SK-N-MC (cell line): ENCODE measurements around the gene CTSO.
"Not testable (repeated sequence)": the region's sequence is repeated elsewhere in the genome, so short reads cannot be mapped to it uniquely, and the experiment has no call there.

Experiments
- DNase-seq: peaks from one replicate; pipeline ENCODE4 v3.0.0-alpha.2; 2011; ENCODE audit warnings: low read depth, low spot score
- H3K27ac ChIP-seq: fragments of 200-600 bp; sonication (generic); 2 replicates; pipeline ENCODE4 v1.5.1; 2016; ENCODE audit warnings: mixed run types
- H3K36me3 ChIP-seq: fragments of 200-600 bp; sonication (generic); 2 replicates; pipeline ENCODE4 v1.6.1; 2017; ENCODE audit warnings: antibody characterized with exemption, low read length, mixed read lengths; ENCODE audit not compliant: insufficient read depth
- H3K4me3 ChIP-seq: fragments of 200-600 bp; sonication (generic); 2 replicates; pipeline ENCODE4 v1.5.1; 2016
- H3K9ac ChIP-seq: fragments of 200-600 bp; sonication (generic); 2 replicates; pipeline ENCODE4 v1.8.0; 2017; ENCODE audit warnings: mixed run types, mixed read lengths; ENCODE audit not compliant: insufficient read length
- H3K9me3 ChIP-seq: fragments of 200-600 bp; sonication (generic); 2 replicates; pipeline ENCODE4 v1.6.1; 2017; ENCODE audit warnings: low read depth, mild to moderate bottlenecking, antibody characterized with exemption, low read length, moderate library complexity, mixed read lengths
- EZH2 ChIP-seq: fragments of 200-600 bp; sonication (generic); IDR thresholded peaks from one replicate; pipeline ENCODE4 v1.6.1; 2017; ENCODE audit warnings: antibody characterized with exemption
- FOXP2 ChIP-seq: optimal IDR thresholded peaks from 2 replicates; pipeline ENCODE3; 2011; ENCODE audit warnings: mild to moderate bottlenecking, moderate library complexity; ENCODE audit not compliant: insufficient read depth; ENCODE audit errors: extremely low read length, control extremely low read depth
- POLR2AphosphoS5 ChIP-seq: IDR thresholded peaks from 2 replicates; pipeline ENCODE4 v1.6.1; 2012; ENCODE audit warnings: mild to moderate bottlenecking, low read depth, low read length, borderline replicate concordance

Gene CTSO

GRCh38 chr4:155946486-155946885, 7.2 kb downstream of the CTSO start:
- Histone ChIP-seq H3K9ac (no peak overlapping the region), H3K27ac (no peak overlapping the region), H3K36me3 (no peaks in the 10 kb centered on the region), H3K4me3 (no peak overlapping the region), H3K9me3 (no peaks in the 10 kb centered on the region)
- DNase-seq: no peak
- TF ChIP-seq EZH2: no peak
- no peak for TF ChIP-seq POLR2AphosphoS5
- TF ChIP-seq FOXP2: no peak

DNA sequence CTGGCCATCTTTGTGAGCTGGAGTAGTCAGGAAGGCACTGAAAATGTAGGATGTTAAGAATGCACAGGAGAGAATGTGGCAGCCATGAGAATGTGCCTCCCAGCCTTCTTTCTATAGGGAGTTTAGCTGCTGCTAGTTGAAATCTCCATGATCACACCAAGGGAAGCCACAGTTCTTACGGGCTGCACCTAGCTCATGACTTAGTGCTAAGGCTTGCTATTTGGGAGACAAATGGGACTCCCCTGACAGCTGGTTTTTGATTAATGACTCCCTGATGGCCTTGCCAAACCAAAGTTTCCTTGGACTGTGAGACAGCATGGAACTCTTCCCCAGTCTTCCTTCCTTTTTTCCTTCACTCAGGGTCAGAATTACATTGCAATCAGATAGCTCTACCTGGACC, 9.2 kb downstream of the CTSO start:
- Histone ChIP-seq H3K9me3 (no peaks in the 10 kb centered on the region), H3K36me3 (no peaks in the 10 kb centered on the region), H3K4me3 (no peak overlapping the region), H3K27ac (no peak overlapping the region), H3K9ac (no peak overlapping the region)
- no peak for DNase-seq
- TF ChIP-seq POLR2AphosphoS5 (no peak), FOXP2 (no peak), EZH2 (no peak)

DNA sequence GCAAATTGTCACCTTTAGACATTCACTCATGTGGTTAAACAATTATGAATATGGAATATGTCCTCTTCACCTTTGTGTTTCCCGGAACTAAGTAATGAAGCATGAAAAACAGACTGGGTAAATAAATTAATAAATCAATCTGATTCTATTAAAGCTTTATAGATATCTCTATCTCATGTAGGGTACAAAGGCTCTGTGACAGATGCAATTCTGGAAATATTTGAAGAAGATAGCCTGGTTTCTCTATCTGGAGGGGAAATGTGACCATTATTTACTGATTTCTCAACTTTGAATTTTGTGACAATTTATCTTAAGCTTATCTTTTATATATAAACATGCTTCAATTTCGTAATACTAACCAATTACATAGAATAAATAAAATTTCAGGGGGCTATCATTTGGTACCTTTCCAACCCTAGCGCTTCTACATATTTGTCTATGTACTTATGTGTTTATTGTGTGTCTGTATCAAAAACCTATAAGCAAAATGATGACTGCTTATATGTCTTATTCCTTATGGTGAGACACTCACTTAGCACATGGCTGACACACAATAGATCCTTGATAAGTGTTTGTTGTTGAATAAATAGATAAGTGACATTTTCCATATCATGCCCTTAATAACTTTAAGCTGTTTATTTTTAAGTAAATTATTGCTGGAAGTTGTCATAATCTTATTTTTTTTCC, 9.9 kb downstream of the CTSO start:
- no peak overlapping the region for H3K27ac ChIP-seq
- H3K9me3 ChIP-seq: no peaks in the 10 kb centered on the region
- no peak overlapping the region for H3K9ac ChIP-seq

GRCh38 chr4:155941820-155942219, 11.8 kb downstream of the CTSO start:
- no peak for DNase-seq
- no peak for TF ChIP-seq FOXP2
- TF ChIP-seq POLR2AphosphoS5: no peak
- no peak for TF ChIP-seq EZH2

More for the DNA sequence above, 9.9 kb downstream of the CTSO start:
- DNase-seq: no peak
- Histone ChIP-seq H3K4me3 (no peak overlapping the region), H3K36me3 (no peaks in the 10 kb centered on the region)
- TF ChIP-seq FOXP2 (no peak), POLR2AphosphoS5 (no peak), EZH2 (no peak)

DNA sequence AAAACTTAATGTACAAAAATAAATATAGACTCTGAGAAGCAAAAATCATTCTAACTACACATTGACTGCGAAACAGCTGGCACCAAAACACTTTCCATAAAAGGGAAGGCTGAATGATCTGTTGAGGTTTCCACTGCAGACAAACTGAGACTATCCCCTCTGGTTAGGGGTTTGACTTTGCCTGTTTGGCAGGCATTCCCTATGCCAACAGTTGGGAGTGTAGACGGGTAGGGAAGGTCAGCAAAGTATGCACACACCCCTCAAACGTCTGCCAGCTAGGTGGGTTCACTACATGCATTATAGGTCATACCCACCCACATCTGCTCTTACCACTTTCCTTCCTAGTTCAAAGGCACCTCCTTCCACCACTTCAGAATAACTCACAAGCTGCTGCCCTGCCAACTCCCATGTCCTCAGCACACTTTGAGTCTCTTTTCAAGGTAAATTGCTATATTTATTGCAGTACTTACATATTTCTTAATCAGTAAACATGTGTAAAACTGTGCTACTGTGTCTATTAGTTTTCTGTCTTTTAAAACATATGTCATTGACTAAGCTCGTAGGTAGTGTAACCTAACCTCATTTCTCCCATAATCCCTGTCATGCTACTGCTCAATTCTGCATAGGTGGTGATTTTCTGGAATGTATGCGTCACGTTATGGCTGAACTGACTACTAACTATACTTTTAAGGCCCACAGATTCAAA, 12.4 kb downstream of the CTSO start:
- no peak overlapping the region for H3K27ac ChIP-seq

More at GRCh38 chr4:155941820-155942219, 11.8 kb downstream of the CTSO start:
- H3K4me3 ChIP-seq: no peak overlapping the region
- no peaks in the 10 kb centered on the region for H3K9me3 ChIP-seq
- H3K36me3 ChIP-seq: no peaks in the 10 kb centered on the region
- no peak overlapping the region for H3K9ac ChIP-seq
- no peak overlapping the region for H3K27ac ChIP-seq

DNA sequence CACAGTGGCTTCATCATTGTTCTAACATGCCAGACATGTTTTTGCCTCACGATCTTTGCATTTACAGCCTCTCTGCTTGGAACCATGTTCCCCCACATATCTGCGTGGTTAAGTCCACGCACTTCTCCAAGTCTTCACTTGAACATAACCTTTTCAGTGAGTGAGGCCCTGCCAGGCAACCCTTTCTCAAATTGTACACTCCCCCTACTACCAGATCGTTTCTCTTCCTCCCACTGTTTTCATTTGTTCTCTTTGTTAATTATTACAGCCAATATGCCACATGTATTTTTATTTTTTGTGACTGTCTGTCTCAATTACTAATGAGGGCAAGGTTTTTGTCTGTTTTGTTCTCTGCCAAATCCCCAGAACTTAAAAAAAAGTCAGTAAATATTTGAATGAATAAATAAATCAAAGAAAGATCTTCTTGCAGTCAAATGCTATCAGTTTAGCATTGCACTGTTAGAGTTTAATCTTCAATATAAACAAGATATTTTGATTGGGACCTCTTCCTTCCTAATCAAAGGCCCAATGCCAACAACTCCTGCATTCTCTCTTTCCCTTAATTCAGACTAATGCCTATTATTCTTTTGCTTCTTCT, 18.2 kb downstream of the CTSO start:
- Histone ChIP-seq H3K36me3 (no peaks in the 10 kb centered on the region), H3K9ac (no peak overlapping the region), H3K9me3 (no peaks in the 10 kb centered on the region), H3K4me3 (no peak overlapping the region), H3K27ac (no peak overlapping the region)
- no peak for TF ChIP-seq POLR2AphosphoS5
- TF ChIP-seq EZH2: no peak
- TF ChIP-seq FOXP2: no peak
- no peak for DNase-seq

More for the DNA sequence above, 12.4 kb downstream of the CTSO start:
- no peaks in the 10 kb centered on the region for H3K9me3 ChIP-seq
- DNase-seq: no peak
- TF ChIP-seq EZH2: no peak
- TF ChIP-seq POLR2AphosphoS5: no peak
- TF ChIP-seq FOXP2: no peak
- no peak overlapping the region for H3K4me3 ChIP-seq
- H3K36me3 ChIP-seq: no peaks in the 10 kb centered on the region
- H3K9ac ChIP-seq: no peak overlapping the region

- H3K27ac ChIP-seq, H3K4me3 ChIP-seq, H3K36me3 ChIP-seq, H3K9ac ChIP-seq, DNase-seq, H3K9me3 ChIP-seq: not testable (repeated sequence)
Measured at GRCh38 chr4:155934634-155935033, 19.0 kb downstream of the CTSO start.

- Histone ChIP-seq H3K4me3 (no peak overlapping the region), H3K27ac (no peak overlapping the region), H3K9me3 (no peaks in the 10 kb centered on the region), H3K9ac (no peak overlapping the region), H3K36me3 (no peaks in the 10 kb centered on the region)
- DNase-seq: no peak
- no peak for TF ChIP-seq EZH2
- TF ChIP-seq POLR2AphosphoS5: no peak
- no peak for TF ChIP-seq FOXP2
Measured at GRCh38 chr4:155931634-155932033, 22.0 kb downstream of the CTSO start.

- no peak for TF ChIP-seq EZH2
- TF ChIP-seq POLR2AphosphoS5: no peak
- no peak for TF ChIP-seq FOXP2
- H3K4me3 ChIP-seq: no peak overlapping the region
Measured at GRCh38 chr4:155930330-155930729, 23.3 kb downstream of the CTSO start.

More at GRCh38 chr4:155930330-155930729, 23.3 kb downstream of the CTSO start:
- no peak overlapping the region for H3K27ac ChIP-seq
- no peaks in the 10 kb centered on the region for H3K36me3 ChIP-seq
- no peak overlapping the region for H3K9ac ChIP-seq
- no peaks in the 10 kb centered on the region for H3K9me3 ChIP-seq
- no peak for DNase-seq
